Measurements from ENCODE around the gene DUS1L.

The DUS1L gene

GRCh38 chr17:82087961-82088837 lies 22.6 kb upstream of the DUS1L start:
- no peak for TF ChIP-seq CTCF (conservative IDR thresholded peaks at IDR 0.05; ENCODE audit: low read depth, low read length)
- DNase-seq (ENCODE audit: low read depth) = no peak
- H3K4me3 ChIP-seq (ENCODE audit: low read depth, low read length) = no peak overlapping the region

- no peak for DNase-seq (ENCODE audit: low read depth)
Observed at GRCh38 chr17:82086941-82087906, 21.6 kb upstream of the DUS1L start.

GRCh38 chr17:82085931-82086764 lies 20.5 kb upstream of the DUS1L start:
- no peak overlapping the region for H3K4me3 ChIP-seq (ENCODE audit: low read depth, low read length)
- TF ChIP-seq CTCF (conservative IDR thresholded peaks at IDR 0.05; ENCODE audit: low read depth, low read length) = no peak
- DNase-seq (ENCODE audit: low read depth) = no peak

More at GRCh38 chr17:82086941-82087906, 21.6 kb upstream of the DUS1L start:
- TF ChIP-seq CTCF (conservative IDR thresholded peaks at IDR 0.05; ENCODE audit: low read depth, low read length) = no peak
- H3K4me3 ChIP-seq (ENCODE audit: low read depth, low read length) = no peak overlapping the region

- no peak for TF ChIP-seq CTCF (conservative IDR thresholded peaks at IDR 0.05; ENCODE audit: low read depth, low read length)
- DNase-seq (ENCODE audit: low read depth) = no peak
- no peak overlapping the region for H3K4me3 ChIP-seq (ENCODE audit: low read depth, low read length)
Observed at GRCh38 chr17:82085031-82085861, 19.6 kb upstream of the DUS1L start.

GRCh38 chr17:82084373-82085030 lies 18.9 kb upstream of the DUS1L start:
- no peak overlapping the region for H3K4me3 ChIP-seq (ENCODE audit: low read depth, low read length)
- no peak for DNase-seq (ENCODE audit: low read depth)
- TF ChIP-seq CTCF (conservative IDR thresholded peaks at IDR 0.05; ENCODE audit: low read depth, low read length) = no peak

All from choroid plexus epithelial cell (primary cell).